GM12801 (cell line): ENCODE measurements around the gene ZSWIM2.

Experiments
- CTCF ChIP-seq: IDR thresholded peaks from one replicate; pipeline ENCODE4 v1.5.1; 2011; ENCODE audit warnings: control low read depth; ENCODE audit not compliant: insufficient read length; ENCODE audit errors: extremely low read depth

Gene ZSWIM2

DNA sequence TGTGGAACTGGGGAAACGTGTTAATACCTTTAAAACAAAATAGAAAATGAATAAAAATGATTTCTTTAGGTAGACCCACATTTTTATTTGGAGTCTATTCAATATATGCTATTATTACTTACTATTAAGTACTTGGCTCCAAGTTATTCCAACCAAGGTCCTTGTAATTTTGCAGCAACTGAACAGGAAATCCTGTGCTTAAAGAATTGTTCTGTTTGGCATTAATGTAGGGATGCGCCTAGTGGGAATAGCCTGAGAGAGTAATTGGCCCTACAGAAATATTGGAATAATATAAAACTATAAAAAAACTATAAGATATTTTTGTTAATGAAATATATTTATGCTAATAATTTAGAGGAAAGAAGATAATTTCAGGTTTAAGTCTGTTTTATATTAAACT, 22.9 kb upstream of the ZSWIM2 start:
- no peak for TF ChIP-seq CTCF

- no peak for TF ChIP-seq CTCF
Measured at GRCh38 chr2:186868344-186868743, 19.4 kb upstream of the ZSWIM2 start.

DNA sequence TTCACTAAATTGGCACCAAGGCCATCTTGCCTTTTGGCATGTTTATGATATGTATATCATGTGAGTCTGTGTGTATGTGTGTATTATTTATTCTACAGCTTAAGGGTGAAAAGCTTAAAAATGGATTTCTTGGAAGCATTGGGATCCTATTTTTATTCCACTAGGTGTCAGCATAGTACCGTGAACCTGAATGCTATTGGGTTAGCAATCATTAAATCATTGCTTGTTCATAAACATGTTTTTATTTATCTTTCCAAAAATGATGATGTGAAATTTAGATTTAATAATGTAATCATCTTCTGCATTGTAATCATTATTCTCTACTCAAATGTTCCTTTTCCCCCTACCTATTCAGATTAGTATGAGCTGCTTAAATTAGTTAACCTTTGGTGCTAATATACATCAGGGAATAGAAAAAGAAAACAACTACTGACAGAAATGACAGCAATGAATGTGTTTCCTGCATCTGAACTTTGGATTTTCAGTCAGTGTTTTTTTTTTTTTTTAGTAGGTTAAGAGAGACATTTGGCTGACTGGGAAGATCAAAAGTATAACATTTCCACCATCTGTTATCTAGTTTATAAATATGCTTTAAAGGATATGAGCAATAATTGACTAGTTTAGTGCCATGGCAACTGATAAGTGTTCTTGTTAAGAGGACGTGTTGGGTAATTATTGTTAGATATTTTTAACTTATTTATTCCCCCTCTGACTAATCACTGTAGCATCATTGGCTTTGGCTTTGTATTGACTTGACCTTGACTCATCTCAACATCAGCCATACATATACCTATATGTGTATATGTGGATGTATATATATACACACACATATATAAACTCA, 14.1 kb upstream of the ZSWIM2 start:
- TF ChIP-seq CTCF = no peak

- no peak for TF ChIP-seq CTCF
Measured at GRCh38 chr2:186855216-186855615, 6.2 kb upstream of the ZSWIM2 start.

DNA sequence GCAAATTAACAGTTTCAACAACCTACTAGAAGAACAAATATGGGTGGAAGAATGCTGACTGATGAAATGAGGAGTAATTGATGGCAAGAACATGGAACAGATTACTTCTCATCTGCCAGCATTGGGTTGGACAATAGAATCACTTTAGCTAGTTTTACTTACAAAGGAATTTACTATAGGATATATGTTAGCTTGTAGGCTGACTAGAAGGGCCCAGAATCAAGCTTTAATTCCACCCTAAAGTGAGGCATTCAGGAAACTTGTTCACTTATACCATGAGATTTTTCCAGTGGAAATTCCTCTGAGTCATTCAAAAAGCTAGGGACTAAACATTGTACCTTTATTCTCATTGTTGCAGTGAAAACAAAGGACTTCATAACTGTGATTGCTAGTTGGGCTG, 5.0 kb upstream of the ZSWIM2 start:
- TF ChIP-seq CTCF = no peak

GRCh38 chr2:186852508-186852907, 3.5 kb upstream of the ZSWIM2 start:
- TF ChIP-seq CTCF = no peak

GRCh38 chr2:186842373-186842772, 6.6 kb downstream of the ZSWIM2 start:
- TF ChIP-seq CTCF = no peak
